Colon (tissue), 2 donors: Measurements from ENCODE around the gene GPC6.

Experiments used
- FAIRE-seq: peaks from 2 replicates; lab custom pipeline; 2012; peaks lifted over from hg19 to GRCh38; lab: Jason Lieb, UNC
- donor health status: control.
- donor health status: control.

The GPC6 gene

DNA sequence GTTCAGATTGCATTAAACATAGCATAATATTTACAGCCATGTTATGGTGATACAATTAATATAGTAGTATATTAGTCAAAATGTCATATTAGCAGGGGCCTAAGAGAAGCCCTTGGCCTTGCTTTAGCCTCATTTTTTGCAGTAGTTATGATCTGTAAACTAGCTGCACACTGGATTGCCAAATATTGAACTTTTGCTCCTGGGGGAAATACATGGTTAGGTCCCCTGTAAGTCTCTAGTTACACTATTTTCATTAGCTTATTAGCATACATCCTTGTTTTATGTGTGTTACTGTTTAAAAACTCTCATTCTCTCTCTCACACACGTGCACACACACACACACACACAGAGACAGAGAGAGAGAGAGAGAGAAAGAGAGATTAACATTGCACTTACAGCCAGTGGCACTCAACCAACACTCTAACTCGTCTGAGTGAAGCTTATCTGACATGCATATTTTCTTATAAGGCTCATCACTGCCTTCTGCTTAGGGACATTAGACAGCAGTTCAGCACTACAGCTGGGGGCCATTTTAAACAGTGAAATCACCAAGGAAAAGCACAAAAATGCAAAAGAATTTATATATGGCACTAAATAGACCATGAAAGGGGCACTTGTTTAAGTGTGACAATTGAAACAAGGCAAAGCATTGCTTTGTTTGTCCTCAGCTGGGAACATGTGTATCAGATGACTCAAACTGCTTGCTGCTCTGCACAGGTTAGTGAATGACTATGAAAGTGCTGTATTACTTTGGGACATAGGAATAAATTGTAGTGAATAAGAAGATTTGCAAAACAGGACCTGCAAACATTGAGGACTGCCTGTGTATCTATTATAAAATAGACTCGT lies 278.7 kb downstream of the GPC6 start:
- FAIRE-seq = no peak

- FAIRE-seq = no peak
These were observed 284.4 kb downstream of the GPC6 start for GRCh38 chr13:93511011-93511410.

DNA sequence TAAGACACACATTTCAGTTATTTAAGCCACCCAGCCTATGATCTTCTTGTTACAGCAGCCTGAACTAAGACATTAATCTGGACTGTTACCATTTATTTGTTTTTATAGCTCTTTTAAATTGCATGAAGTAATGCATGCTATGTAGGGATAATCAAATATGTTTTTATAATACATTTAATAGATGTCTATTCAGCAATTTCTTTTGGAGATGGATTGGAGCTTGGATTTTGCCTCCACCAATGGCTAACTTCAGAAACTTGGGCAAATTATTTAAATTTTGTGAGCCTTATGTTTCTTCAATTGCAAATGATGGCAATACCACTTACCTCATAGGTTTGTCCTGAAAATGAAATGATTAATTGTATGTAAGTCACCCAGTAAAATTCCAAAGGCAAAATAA lies 288.7 kb downstream of the GPC6 start:
- FAIRE-seq = no peak

- no peak for FAIRE-seq
These were observed 291.1 kb downstream of the GPC6 start for GRCh38 chr13:93517658-93518057.

GRCh38 chr13:93521307-93521706 lies 294.7 kb downstream of the GPC6 start:
- FAIRE-seq = no peak

DNA sequence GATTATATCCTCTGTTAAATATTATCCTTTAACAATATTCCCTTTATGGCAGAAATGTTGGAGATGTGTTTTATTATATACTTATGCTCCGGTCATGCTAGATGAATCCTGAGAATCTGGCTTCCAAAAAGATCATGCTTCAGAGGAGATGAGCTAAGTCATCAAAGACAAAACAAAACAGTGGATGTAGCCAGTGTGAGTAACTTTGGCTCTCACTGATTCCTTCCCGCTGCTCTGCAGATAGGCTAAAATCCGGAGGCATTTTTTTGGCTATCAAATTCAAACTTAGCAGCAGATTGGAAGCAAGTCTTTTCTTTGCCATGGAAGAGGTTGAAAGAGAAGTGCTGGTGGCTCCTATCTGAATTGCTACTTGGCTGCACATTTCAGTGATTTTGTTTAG lies 295.9 kb downstream of the GPC6 start:
- FAIRE-seq = no peak

- FAIRE-seq = no peak
These were observed 298.5 kb downstream of the GPC6 start for GRCh38 chr13:93525087-93525486.

DNA sequence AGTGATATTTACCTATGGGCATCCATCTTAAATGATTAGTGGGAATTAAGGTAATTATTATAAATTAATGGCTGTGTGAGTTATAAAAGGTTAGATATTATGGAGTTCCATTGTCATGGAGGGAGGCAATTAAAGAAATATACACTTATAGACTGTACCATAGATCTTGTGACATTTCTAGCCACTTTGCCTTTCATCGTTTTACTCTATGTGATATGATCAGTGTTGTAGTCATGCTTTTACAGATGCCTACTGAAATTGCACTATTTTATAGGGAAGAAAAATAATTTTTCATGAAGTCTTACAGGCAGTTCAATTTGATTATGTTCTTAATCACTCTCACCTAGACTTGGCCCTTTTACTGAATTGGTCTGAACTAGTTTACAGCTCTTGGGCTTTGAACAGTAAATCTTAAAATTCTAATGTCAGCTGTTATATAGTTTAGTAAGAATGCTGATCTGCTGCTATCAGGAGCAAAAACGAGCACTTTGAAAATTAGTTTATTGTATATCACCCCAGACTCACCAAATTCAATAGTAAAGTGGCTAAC lies 301.2 kb downstream of the GPC6 start:
- FAIRE-seq = no peak

GRCh38 chr13:93529961-93530360 lies 303.4 kb downstream of the GPC6 start:
- no peak for FAIRE-seq

DNA sequence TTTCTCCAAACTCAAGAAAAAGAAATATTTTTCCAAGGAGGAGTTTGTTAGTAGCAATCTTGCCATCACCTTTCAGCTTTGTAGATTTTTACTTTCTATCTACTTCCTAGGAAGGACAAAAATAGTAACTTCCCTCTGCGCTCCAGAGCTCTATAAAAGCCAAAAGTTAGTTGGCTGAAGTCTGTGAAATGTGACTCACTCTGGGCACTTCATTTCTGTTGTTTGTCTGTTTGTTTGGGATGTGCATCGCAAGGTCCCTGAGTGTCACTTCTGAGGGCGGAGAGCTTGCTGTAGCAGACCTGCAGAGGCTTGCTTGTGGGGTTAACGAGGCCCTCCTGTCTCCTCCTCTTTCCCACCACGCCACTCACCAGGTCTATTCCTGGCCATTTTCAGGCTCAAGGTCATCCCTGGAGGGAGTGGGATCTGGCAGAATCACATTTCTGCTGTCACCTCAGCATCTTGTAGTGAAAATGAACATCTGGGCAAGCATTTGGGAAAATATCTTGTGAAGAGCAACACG lies 307.6 kb downstream of the GPC6 start:
- no peak for FAIRE-seq

DNA sequence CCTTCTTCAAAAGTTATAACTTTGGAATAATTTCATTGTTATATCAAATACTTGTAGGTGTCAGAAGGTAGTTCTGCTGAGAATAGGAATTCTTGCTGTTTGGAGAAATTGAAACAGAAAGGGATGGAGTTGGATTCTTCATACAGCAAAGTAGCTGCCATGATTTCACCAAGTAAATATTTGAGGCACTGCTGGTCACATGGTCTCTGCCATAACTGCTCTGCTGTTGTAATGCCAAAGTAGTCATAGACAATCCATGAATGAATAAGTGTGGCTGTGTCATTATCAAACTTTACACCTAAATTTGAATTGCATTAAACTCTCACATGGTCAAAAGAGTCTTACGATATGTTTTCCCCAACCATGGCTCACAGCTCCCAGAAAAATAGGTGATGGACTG lies 308.6 kb downstream of the GPC6 start:
- FAIRE-seq = no peak

GRCh38 chr13:93539914-93540313 lies 313.3 kb downstream of the GPC6 start:
- no peak for FAIRE-seq

DNA sequence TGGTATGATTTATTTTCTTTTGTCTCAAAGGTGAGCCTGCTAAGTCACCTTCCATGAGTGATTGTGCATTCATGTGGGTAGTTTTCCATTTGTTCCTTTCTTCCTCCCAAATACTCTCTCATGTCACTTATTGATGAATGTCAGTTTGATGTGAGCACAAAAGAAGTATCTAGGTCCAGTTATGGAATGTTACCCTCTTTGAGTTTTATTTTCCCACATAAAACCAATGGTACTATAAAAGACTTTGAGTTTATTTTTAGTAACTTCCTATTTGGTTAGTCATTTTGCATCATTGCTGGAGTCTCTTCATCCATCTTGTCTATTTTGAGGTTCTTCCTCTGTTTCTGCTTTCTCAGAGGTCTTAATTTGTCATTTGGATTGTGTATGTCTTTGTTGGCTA lies 321.3 kb downstream of the GPC6 start:
- FAIRE-seq = no peak

DNA sequence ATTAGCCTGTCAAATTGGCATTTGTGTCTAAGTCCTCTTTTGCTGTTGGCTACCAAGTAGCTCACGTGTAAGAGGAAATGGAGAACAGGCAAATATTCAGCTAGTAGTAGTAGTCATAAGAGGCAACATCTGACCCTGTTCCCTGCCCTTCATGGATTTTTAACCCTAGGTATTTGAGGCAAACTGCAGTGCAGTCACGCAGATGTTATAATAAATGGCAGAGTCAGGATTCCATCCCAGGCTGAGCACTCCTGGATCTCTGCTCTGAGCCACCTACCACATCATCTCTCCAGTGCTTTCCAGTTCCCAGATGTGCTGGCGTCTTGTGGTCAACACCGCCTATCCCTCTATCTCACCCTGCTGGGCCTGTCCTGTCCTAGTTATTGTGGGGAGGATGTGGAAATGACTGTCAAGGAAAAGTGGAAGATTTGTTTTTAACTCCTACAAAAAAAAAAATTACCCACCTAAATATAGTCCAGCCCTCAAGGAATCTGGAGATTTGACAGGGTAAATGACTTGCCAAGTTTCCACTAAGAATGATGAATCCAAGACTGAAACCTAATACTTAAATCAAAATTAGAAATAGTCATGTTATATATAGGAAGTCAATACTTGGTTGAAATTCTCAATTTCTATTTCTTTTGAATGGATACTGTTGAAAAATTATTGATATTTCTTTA lies 322.9 kb downstream of the GPC6 start:
- no peak for FAIRE-seq

DNA sequence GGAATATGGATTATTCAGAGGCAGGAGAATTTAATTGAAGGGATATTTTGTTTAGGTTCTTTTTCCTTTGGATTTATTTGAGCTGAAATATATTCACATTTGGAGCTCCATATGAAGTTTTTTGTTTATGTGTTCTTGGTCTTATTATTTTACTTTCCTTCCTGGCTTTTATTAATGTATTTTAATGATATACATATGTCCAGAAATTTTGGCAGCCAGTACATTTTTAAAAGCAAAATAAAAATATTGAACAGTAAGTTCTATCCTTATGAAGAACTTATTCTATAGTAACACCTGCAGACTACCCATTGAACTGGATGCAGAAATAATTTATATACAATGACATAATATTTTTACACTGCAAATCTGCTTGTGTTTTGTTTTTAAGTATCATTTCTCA lies 323.6 kb downstream of the GPC6 start:
- FAIRE-seq = no peak

- no peak for FAIRE-seq
These were observed 326.0 kb downstream of the GPC6 start for GRCh38 chr13:93552596-93552995.

- FAIRE-seq = no peak
These were observed 327.9 kb downstream of the GPC6 start for GRCh38 chr13:93554514-93554913.

DNA sequence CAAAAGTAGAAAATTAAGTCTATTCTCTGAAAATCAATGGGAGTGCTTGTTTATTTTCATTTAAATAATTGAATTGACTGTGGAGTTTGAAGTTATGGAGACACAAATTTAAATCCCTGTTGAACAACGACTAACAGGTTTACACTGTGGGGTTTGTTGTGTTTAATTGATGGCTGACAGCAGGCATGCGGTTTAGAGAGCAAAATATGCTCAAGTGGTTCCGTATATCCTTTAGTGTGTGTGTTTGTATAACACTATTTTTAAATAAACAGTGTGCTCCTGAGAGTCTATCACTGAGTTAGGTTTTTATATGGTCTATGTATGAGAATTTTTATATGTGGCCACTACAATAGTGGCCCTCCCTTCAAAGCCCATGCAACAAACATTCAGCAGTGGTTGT lies 332.0 kb downstream of the GPC6 start:
- FAIRE-seq = no peak

GRCh38 chr13:93559718-93560117 lies 333.1 kb downstream of the GPC6 start:
- FAIRE-seq = no peak

DNA sequence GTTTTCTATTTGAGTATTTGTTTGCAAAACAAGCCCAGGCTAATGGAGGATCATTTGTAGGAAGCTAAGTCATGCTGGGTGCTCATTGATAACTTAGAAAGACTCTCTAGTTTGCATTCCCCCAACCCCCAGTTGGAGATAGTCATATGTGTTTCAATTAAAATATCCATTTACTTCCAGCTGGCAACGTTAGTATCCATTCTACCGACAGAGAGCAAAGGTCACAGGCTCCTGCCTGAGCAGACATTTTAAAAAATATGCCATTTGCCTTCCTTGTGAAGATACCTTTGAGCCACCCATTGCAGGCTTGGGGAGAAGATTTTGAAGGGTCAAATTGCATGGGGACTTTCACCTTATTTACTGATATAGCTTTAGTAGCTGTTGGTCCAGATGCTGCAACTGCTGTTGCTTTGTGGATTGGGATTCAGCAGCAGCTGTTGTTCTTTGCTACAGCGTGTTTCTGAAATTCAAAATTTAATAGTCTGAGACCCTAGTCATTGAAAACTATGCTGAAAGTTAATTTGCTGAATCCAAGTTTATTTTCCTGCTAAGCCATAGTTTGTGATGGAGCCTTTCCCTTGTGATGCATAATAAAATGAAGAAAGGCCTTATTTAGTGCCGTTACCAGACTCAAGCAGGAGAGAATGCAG lies 335.1 kb downstream of the GPC6 start:
- FAIRE-seq = no peak

- FAIRE-seq = no peak
These were observed 336.1 kb downstream of the GPC6 start for GRCh38 chr13:93562676-93563075.

GRCh38 chr13:93577105-93577504 lies 350.5 kb downstream of the GPC6 start:
- no peak for FAIRE-seq

GRCh38 chr13:93589788-93590187 lies 363.2 kb downstream of the GPC6 start:
- FAIRE-seq = no peak
